ENCODE data around the gene ANTXR1. TPM values are rescaled to one million over a fixed set of nuclear protein-coding genes. Genes with fewer than 3 reads are reported as not detected.

The ANTXR1 gene
- total and polyA plus RNA-seq, 2 donors from 2014 or later = 7.0 to 42.6 TPM

- Histone ChIP-seq H3K9ac (ENCODE audit: low read length in 3 of 3) (no peak overlapping the region), H3K27me3 (ENCODE audit: control insufficient read depth, insufficient read depth, low read length) (no peaks in the 10 kb centered on the region), H3K4me1 (ENCODE audit: control insufficient read depth in 2 of 3, insufficient read depth in 2 of 3, low read depth in 1 of 3, low read length in 3 of 3) (no peaks in the 10 kb centered on the region), H3K4me3 (ENCODE audit: low read length in 3 of 3) (no peak overlapping the region), H3K27ac (ENCODE audit: low read depth in 2 of 2, low read length in 2 of 2) (no peak overlapping the region), H3K36me3 (ENCODE audit: control insufficient read depth in 2 of 3, insufficient read depth in 3 of 3, low read length in 3 of 3) (no peaks in the 10 kb centered on the region), H3K9me3 (ENCODE audit: control insufficient read depth in 2 of 3, insufficient read depth in 1 of 3, low read length in 3 of 3) (no peaks in the 10 kb centered on the region)
- FAIRE-seq (no peak), DNase-seq (no peak)
- intact Hi-C loops (cut with DNase I) = no loop called here
- TF ChIP-seq CTCF (IDR thresholded peaks at IDR 0.05; ENCODE audit: borderline replicate concordance, extremely low read depth, insufficient read depth) = no peak
These were observed 120.9 kb downstream of the ANTXR1 start for GRCh38 chr2:69133898-69134297.

DNA sequence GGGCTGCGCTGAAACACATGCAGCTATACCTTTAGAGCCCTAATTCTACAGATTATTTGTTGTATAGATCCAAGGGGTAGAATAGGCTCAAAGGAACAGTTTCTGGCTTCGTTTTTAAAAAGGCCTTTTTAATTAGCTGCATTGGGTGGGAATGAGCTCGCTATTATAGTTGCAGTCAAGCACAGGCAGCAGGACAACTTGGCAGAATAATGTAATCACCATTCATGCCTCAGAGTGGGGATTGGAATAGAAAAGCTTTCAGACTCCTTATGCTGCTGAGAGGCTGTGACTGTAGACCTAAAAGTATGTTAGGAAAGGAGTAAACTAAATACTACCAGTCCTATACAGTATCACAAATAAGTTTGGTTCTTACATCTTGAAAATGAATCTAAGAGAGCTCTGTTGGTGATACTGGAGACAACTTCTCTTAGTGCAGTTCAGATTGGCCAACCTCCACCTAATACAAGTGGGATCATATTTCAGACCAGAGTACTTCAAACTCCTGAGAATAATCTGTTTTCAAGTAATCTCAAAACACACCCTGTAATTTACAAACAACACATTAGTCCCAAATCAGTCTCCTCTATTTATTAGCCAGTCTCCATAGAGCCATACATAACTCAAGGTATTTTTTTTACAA is 121.4 kb downstream of the ANTXR1 start:
- no peak for TF ChIP-seq CTCF (IDR thresholded peaks at IDR 0.05; ENCODE audit: borderline replicate concordance, extremely low read depth, insufficient read depth)
- FAIRE-seq (no peak), DNase-seq (no peak)
- Histone ChIP-seq H3K4me1 (ENCODE audit: control insufficient read depth in 2 of 3, insufficient read depth in 2 of 3, low read depth in 1 of 3, low read length in 3 of 3) (no peaks in the 10 kb centered on the region), H3K27me3 (ENCODE audit: control insufficient read depth, insufficient read depth, low read length) (no peaks in the 10 kb centered on the region), H3K9ac (ENCODE audit: low read length in 3 of 3) (no peak overlapping the region), H3K36me3 (ENCODE audit: control insufficient read depth in 2 of 3, insufficient read depth in 3 of 3, low read length in 3 of 3) (no peaks in the 10 kb centered on the region), H3K4me3 (ENCODE audit: low read length in 3 of 3) (no peak overlapping the region), H3K27ac (ENCODE audit: low read depth in 2 of 2, low read length in 2 of 2) (no peak overlapping the region), H3K9me3 (ENCODE audit: control insufficient read depth in 2 of 3, insufficient read depth in 1 of 3, low read length in 3 of 3) (no peaks in the 10 kb centered on the region)
- intact Hi-C loops (cut with DNase I) = no loop called here

- H3K9me3 ChIP-seq (ENCODE audit: control insufficient read depth in 2 of 3, insufficient read depth in 1 of 3, low read length in 3 of 3) = no peaks in the 10 kb centered on the region
- intact Hi-C loops (cut with DNase I) = no loop called here
- no peak overlapping the region for H3K27ac ChIP-seq (ENCODE audit: low read depth in 2 of 2, low read length in 2 of 2)
- no peak overlapping the region for H3K9ac ChIP-seq (ENCODE audit: low read length in 3 of 3)
- no peaks in the 10 kb centered on the region for H3K27me3 ChIP-seq (ENCODE audit: control insufficient read depth, insufficient read depth, low read length)
- no peaks in the 10 kb centered on the region for H3K4me1 ChIP-seq (ENCODE audit: control insufficient read depth in 2 of 3, insufficient read depth in 2 of 3, low read depth in 1 of 3, low read length in 3 of 3)
- H3K36me3 ChIP-seq (ENCODE audit: control insufficient read depth in 2 of 3, insufficient read depth in 3 of 3, low read length in 3 of 3) = no peaks in the 10 kb centered on the region
- no peak overlapping the region for H3K4me3 ChIP-seq (ENCODE audit: low read length in 3 of 3)
- FAIRE-seq (no peak), DNase-seq (no peak)
- no peak for TF ChIP-seq CTCF (IDR thresholded peaks at IDR 0.05; ENCODE audit: borderline replicate concordance, extremely low read depth, insufficient read depth)
These were observed 125.3 kb downstream of the ANTXR1 start for GRCh38 chr2:69138247-69138772.
